ENCODE results near the gene INPP5D. TPM values are rescaled to one million over a fixed set of nuclear protein-coding genes. Genes with fewer than 3 reads are reported as not detected.

The INPP5D gene
- total RNA-seq, 4 donors from 2014 or later, result 7.8 to 40.4 (median 26.1) TPM

DNA sequence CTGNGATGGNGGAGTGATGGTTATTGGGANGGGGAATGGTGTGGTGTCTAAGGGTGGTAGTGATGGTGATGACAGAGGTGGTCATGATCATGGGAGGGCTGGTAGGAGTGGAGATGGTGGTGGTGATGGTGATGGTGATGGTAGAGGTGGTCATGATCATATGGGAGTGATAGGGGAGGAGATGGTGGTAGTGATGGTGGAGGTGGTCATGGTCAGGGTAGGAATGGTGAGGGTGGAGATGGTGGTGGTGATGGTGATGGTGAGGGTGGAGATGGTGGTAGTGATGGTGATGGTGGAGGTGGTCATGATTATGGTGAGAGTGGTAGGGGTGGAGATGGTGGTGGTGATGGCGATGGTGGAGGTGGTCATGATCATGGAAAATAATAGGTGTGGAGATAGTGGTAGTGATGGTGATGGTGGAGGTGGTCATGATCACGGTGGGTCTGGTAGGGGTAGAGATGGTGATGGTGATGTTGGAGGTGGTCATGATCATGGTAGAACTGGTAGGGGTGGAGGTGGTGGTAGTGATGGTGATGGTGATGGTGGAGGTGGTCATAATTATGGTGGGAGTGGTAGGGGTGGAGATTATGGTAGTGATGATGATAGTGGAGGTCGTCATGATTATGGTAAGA lies 83.7 kb downstream of the INPP5D start:
- no peaks in the 10 kb centered on the region for H3K9me3 ChIP-seq
- 93 to 97% methylated on average over 3 of the region's 3 CpGs for WGBS, 2 donors (ENCODE audit: low coverage in 1 of 2)
- TF ChIP-seq, protein P1, sequence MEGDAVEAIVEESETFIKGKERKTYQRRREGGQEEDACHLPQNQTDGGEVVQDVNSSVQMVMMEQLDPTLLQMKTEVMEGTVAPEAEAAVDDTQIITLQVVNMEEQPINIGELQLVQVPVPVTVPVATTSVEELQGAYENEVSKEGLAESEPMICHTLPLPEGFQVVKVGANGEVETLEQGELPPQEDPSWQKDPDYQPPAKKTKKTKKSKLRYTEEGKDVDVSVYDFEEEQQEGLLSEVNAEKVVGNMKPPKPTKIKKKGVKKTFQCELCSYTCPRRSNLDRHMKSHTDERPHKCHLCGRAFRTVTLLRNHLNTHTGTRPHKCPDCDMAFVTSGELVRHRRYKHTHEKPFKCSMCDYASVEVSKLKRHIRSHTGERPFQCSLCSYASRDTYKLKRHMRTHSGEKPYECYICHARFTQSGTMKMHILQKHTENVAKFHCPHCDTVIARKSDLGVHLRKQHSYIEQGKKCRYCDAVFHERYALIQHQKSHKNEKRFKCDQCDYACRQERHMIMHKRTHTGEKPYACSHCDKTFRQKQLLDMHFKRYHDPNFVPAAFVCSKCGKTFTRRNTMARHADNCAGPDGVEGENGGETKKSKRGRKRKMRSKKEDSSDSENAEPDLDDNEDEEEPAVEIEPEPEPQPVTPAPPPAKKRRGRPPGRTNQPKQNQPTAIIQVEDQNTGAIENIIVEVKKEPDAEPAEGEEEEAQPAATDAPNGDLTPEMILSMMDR (IDR thresholded peaks at IDR 0.05), result no peak
- no peak for TF ChIP-seq EP300 (IDR thresholded peaks at IDR 0.05; ENCODE audit: low read depth)
- no peak for TF ChIP-seq POLR2A (IDR thresholded peaks at IDR 0.05)
- TF ChIP-seq POLR2AphosphoS5 (IDR thresholded peaks at IDR 0.05), result no peak
- H3K36me3 ChIP-seq, result no peaks in the 10 kb centered on the region
- intact Hi-C loops (cut with DNase I; ENCODE audit: low total_unique reads), result no loop called here
- in situ Hi-C loops (cut with MboI; ENCODE audit: low pct_ligation_motif_present in 1 of 4, low pct_unique_long_range_greater_than_20kb in 1 of 4, low sequenced_read_pairs in 3 of 4), result no loop called here
- H3K4me3 ChIP-seq, result no peak overlapping the region
- no peak for DNase-seq
- H3K27ac ChIP-seq, result no peak overlapping the region
- no peaks in the 10 kb centered on the region for H3K4me1 ChIP-seq
- no peaks in the 10 kb centered on the region for H3K27me3 ChIP-seq

GRCh38 chr2:233145726-233146125 lies 85.6 kb downstream of the INPP5D start:
- in situ Hi-C loops (cut with MboI; ENCODE audit: low pct_ligation_motif_present in 1 of 4, low pct_unique_long_range_greater_than_20kb in 1 of 4, low sequenced_read_pairs in 3 of 4), result no loop called here
- H3K9me3 ChIP-seq, result no peaks in the 10 kb centered on the region
- DNase-seq, result no peak
- intact Hi-C loops (cut with DNase I; ENCODE audit: low total_unique reads), result no loop called here
- WGBS, 2 donors (ENCODE audit: low coverage in 1 of 2), result 91 to 100% methylated on average over 2 to 8 of the region's 8 CpGs
- no peak overlapping the region for H3K27ac ChIP-seq
- H3K27me3 ChIP-seq, result no peaks in the 10 kb centered on the region
- no peaks in the 10 kb centered on the region for H3K4me1 ChIP-seq
- H3K4me3 ChIP-seq, result no peak overlapping the region
- no peak for TF ChIP-seq EP300 (IDR thresholded peaks at IDR 0.05; ENCODE audit: low read depth)
- TF ChIP-seq POLR2A (IDR thresholded peaks at IDR 0.05), result no peak
- TF ChIP-seq, protein P1 (IDR thresholded peaks at IDR 0.05), result no peak
- no peak for TF ChIP-seq POLR2AphosphoS5 (IDR thresholded peaks at IDR 0.05)
- H3K36me3 ChIP-seq, result no peaks in the 10 kb centered on the region

- intact Hi-C loops (cut with DNase I; ENCODE audit: low total_unique reads) (no loop called here), in situ Hi-C loops (cut with MboI; ENCODE audit: low pct_ligation_motif_present in 1 of 4, low pct_unique_long_range_greater_than_20kb in 1 of 4, low sequenced_read_pairs in 3 of 4) (no loop called here)
- Histone ChIP-seq H3K27ac (no peak overlapping the region), H3K9me3 (no peaks in the 10 kb centered on the region), H3K4me3 (no peak overlapping the region), H3K27me3 (no peaks in the 10 kb centered on the region), H3K36me3 (no peaks in the 10 kb centered on the region), H3K4me1 (no peaks in the 10 kb centered on the region)
- WGBS, 2 donors (ENCODE audit: low coverage in 1 of 2), result 94% methylated on average over 11 of the region's 11 CpGs; no CpG with 5 or more reads in 1 of the 2 donors
- TF ChIP-seq EP300 (IDR thresholded peaks at IDR 0.05; ENCODE audit: low read depth) (no peak), POLR2A (IDR thresholded peaks at IDR 0.05) (no peak), POLR2AphosphoS5 (IDR thresholded peaks at IDR 0.05) (no peak)
- TF ChIP-seq, protein P1 (IDR thresholded peaks at IDR 0.05), result no peak
- DNase-seq, result no peak
Observed at GRCh38 chr2:233146194-233146593, 86.1 kb downstream of the INPP5D start.

DNA sequence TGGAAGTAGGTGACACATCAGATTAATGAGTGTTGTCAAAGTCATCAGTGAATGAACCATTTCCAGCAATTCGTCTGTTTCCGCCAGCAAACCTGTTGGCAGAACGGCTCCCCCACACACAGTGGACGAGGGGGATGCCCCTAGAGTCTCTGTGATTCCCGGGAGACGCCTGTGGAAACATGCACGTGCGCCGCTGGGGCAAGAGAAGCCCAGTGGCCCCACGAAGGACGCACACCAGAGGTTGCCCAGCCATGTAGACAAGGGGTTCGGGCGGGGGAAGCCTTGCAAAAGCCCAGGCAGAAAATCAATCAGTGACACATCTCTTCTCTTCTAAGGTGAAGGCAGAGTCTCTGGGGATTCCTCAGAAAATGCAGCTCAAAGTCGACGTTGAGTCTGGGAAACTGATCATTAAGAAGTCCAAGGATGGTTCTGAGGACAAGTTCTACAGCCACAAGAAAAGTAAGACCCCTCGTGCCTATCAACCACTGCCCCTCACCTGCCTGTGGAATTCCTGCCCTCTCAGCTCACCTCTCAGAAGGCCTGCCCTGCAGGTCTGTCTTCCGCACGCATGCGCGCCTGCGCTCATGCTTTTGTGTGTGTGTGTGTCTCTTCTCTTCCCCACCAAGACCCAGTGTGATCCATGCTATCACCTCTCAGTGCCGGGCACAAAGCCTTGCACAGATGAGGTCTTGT lies 87.1 kb downstream of the INPP5D start:
- in situ Hi-C loops (cut with MboI; ENCODE audit: low pct_ligation_motif_present in 1 of 4, low pct_unique_long_range_greater_than_20kb in 1 of 4, low sequenced_read_pairs in 3 of 4), result no loop called here
- no peaks in the 10 kb centered on the region for H3K36me3 ChIP-seq

More for the DNA sequence above, 87.1 kb downstream of the INPP5D start:
- 90% methylated on average over 22 of the region's 22 CpGs; no CpG with 5 or more reads in 1 of the 2 donors for WGBS, 2 donors (ENCODE audit: low coverage in 1 of 2)
- no peak for DNase-seq
- TF ChIP-seq POLR2AphosphoS5 (IDR thresholded peaks at IDR 0.05) (no peak), POLR2A (IDR thresholded peaks at IDR 0.05) (no peak), EP300 (IDR thresholded peaks at IDR 0.05; ENCODE audit: low read depth) (no peak)
- TF ChIP-seq, protein P1 (IDR thresholded peaks at IDR 0.05), result no peak
- no peaks in the 10 kb centered on the region for H3K4me1 ChIP-seq
- H3K27ac ChIP-seq, result no peak overlapping the region
- H3K9me3 ChIP-seq, result no peaks in the 10 kb centered on the region
- intact Hi-C loops (cut with DNase I; ENCODE audit: low total_unique reads), result no loop called here
- H3K27me3 ChIP-seq, result no peaks in the 10 kb centered on the region
- H3K4me3 ChIP-seq, result no peak overlapping the region

Measured in transverse colon (tissue), 4 donors.